Stimulated activated CD4-positive, alpha-beta T cell treated with anti-CD3 and anti-CD28 coated beads, Interleukin-12 subunit alpha, Interleukin-12 subunit beta, amount 100 ng/mL, for 24 hours (primary cell): ENCODE results near the gene SASH1.

Experiments used
- DNase-seq, 2 experiments: peaks; one replicate each; pipeline ENCODE4 v3.0.0-alpha.2; 2020; ENCODE audit warnings: low read depth in 2 of 2

SASH1 gene

DNA sequence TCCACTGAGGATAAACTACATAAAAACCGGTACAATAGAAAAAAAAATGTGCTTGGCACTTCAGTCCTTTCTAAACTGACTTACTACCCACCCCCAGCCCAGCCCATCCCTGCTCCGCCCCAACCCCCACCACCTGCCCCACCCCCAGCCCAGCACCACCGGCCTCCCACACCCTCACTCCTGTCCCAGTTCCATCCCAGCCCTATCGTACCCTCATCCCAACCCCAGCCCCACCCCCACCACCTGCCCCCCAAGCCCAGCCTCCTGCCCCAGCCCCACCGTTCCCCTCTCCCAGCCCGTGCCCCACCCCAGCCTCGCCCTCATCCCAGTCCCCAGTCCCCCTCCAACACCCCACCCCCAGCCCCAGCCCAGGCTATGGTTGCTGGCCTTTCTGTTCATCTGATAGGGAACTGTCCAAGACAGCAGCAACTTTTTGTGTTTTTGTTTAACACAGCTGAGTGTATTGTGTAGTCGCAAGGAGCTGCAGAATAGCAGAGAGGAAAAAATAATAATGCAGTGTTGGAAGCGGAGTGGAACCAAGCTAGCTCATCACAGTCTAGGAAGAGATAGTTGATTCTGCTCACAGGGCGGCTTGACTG lies 61.9 kb downstream of the SASH1 start:
- no peak for DNase-seq

GRCh38 chr6:148405894-148406293 lies 63.3 kb downstream of the SASH1 start:
- DNase-seq, result no peak

GRCh38 chr6:148406579-148407371 lies 64.1 kb downstream of the SASH1 start:
- DNase-seq, result no peak

- no peak for DNase-seq
Observed at GRCh38 chr6:148407372-148407771, 64.7 kb downstream of the SASH1 start.

- DNase-seq, result no peak
Observed at GRCh38 chr6:148413321-148414091, 70.9 kb downstream of the SASH1 start.

DNA sequence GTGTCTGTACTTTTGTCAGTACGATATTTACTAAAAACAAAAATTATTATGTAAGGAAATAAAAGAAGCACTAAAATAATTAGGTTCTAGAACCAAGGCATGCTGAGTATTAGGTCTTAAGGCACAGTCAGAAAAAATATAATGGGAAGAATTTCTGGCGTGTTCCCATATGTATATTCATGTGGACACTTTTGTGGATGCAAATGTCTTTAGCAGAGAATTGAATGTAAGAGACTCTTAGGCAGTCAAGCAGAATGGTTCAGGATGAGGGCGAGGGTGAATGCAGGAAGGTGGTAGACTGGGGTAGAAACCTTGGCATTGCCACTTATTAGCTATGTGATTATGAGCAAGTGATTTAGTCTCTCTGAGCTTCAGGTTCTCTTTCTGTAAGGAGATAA lies 71.5 kb downstream of the SASH1 start:
- DNase-seq, result no peak

- no peak for DNase-seq
Observed at GRCh38 chr6:148414836-148415235, 72.2 kb downstream of the SASH1 start.

DNA sequence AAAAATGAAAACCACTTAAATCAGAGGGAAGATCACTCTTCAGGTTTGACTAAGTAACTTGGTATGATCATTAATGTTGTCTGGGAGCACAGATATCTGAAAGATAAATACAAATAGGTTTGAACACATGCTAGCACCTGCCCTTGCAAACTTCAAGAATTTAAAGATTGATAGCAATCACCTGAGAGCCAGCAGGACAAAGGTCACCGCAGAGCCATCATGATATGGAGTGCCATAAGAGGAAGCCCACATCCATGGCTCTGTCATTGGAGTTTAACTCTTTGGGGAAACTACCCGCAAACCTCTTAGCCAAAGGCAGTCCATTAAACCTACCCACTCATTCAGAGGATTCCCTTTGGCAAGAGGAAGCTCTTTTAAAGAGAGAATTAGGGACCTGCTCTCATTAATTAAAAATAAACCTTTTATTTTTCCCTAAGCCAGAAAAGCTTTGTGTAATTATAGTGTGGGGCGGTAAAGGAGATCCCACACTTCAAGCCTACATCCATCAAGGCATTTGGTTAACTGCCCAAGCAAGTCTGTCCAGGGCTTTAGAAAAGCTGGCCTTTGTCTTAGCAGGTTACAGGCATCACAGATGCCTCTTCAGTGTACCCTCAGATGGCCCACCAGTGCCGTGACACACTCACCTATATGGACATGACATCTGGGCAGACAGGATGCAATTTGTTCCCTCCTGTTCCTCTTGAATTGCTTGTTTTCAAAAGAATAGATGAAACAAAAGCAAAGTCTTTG lies 73.0 kb downstream of the SASH1 start:
- DNase-seq, result no peak

- no peak for DNase-seq
Observed at GRCh38 chr6:148416330-148416965, 73.8 kb downstream of the SASH1 start.

- no peak for DNase-seq
Observed at GRCh38 chr6:148417045-148417444, 74.4 kb downstream of the SASH1 start.

DNA sequence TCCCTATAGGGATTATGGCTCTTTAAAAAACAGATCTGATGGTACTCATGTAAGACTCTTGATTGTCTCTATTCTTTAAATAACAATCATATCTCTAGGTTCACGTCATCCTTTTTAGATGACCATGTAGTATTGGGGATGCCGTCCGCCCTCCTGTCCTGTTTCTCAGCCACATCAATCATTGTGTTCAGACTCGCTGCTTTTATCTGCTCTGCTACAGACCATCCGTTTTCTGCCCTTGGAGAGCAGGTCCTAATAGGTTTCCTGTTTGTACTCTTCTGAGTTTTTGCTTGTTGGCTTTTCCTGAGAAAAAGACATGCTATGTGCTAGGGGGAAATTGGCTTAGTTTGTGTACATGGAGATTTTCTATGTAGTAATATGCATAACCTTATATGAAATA lies 76.8 kb downstream of the SASH1 start:
- DNase-seq, result no peak

DNA sequence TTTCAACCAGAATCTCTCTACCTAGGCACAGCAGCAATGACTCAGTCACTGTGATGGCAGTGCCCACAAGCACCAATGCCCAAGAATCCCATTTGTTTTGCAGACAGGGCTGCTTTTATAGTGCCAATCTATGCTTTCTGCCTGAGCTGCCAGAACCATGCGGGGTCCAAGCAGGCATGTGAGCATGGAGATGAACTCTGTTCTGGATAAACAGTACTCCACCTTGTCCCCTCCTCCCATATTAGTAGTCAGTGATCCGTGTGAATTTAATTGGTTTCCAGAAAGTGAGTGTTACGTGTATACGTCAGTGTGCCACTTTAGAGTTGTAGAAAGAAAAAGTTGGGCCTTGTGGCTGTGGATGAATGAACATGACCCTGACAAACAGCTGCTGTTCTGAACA lies 79.4 kb downstream of the SASH1 start:
- no peak for DNase-seq

- DNase-seq, result no peak
Observed at GRCh38 chr6:148423133-148423532, 80.5 kb downstream of the SASH1 start.

DNA sequence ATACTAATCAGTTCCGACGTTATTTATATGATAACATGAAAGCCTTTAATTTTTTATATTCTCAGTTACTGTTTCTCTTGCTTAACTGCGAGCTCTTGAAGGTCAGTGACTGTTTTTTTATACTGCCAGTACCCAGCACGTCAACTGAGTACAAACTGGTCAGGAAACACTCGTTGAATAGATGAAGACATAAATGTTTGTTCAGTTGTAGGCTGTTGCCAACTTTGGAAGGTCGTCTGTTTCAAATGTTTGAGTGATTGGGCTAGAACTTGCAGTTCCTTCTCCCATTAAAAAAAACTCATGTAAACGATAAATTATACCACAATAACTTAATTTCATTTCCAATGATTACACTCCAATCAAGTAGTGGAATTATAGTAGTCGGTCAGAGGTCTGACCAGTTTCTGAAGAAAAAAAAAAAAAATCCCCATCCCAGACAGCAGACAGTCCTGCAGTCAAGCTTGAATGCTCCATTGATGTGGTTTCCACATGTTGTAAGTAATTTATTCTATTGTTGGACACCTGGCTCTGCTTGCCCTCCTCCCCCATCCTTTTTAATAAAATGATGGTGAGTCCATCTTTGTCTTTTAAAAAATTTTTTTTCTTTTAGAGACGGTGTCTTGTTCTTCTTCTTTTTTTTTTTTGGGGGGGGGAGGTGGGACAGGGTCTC lies 81.1 kb downstream of the SASH1 start:
- no peak for DNase-seq

GRCh38 chr6:148425443-148425842 lies 82.8 kb downstream of the SASH1 start:
- no peak for DNase-seq

DNA sequence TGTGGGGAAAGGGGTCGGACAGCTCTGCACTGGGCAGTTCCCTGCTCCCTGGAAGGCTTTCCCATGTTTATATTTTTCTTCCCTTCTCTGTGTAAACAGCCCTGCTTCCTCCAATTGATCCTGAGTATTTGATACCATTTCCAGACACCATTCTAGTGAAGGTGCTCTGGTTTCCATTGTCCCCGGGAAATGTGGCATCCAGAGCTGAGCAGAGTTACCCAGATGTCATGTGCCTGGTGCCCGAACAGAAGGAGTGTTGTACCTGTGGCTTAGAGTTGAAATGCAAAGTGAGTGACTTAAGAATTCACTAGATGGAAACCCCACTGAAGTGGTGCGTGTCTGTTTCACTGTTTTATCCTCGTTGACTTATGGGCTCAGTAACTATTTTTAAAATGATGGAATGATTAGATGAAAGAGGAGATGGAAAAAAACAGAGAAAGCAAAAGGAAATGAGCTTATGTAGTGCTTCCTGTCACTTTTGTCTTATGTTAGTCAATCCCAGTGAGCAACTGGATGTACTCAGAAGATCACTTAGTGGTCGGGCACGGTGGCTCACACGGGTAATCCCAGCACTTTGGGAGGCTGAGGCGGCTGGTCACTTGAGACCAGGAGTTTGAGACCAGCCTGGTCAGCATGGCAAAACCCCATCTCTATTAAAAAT lies 83.8 kb downstream of the SASH1 start:
- DNase-seq, result no peak

- DNase-seq, result no peak
Observed at GRCh38 chr6:148427333-148427732, 84.7 kb downstream of the SASH1 start.

- DNase-seq, result no peak
Observed at GRCh38 chr6:148429423-148429822, 86.8 kb downstream of the SASH1 start.

DNA sequence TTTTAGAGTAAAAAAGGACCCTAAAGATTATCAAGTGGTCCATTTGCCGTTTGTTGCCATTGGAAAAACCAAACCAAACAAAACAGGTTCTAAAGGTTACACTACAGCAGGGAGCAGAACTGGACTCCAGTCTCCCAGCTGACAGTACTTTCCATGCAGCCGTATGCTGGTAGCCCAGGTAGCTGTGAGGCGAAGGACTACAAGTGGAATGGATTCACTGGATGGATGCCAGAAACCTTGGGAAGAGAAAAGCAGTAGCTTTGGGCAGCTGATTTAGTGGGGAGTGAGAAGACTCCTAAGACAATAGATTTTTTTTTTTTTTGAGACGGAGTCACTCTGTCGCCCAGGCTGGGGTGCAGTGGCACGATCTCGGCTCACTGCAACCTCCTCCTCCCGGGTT lies 88.3 kb downstream of the SASH1 start:
- no peak for DNase-seq

DNA sequence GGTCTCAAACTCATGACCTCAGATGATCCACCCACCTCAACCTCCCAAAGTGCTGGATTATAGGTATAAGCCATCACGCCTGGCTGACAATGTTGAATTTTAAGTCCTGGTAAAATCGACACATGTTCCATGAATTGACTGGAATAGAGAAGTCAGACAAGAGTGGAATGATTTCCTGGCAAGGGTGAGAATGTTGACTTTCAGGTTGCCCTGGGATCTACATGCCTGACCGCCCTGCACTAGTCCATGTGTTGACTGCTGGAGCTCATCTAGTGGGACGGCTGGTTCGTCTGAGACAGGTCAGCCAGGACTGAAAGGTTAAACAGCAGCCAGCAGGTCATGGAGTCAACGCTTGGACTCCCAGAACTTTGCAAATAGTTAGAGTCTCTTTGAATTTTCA lies 88.8 kb downstream of the SASH1 start:
- DNase-seq, result no peak

- no peak for DNase-seq
Observed at GRCh38 chr6:148431840-148432239, 89.2 kb downstream of the SASH1 start.
